DOHH2 (cell line): ENCODE results near the gene DNAH2.

Experiments
- CTCF ChIP-seq: fragments of 200-600 bp; sonication (generic); IDR thresholded peaks from one replicate; pipeline ENCODE4 v1.5.1; 2014; ENCODE audit warnings: antibody characterized with exemption, mild to moderate bottlenecking, low read depth, low read length; ENCODE audit not compliant: poor library complexity, severe bottlenecking
- EZH2phosphoT487 ChIP-seq: fragments of 200-600 bp; sonication (generic); IDR thresholded peaks from 2 replicates; pipeline ENCODE4 v1.6.1; 2017; ENCODE audit warnings: borderline replicate concordance, mild to moderate bottlenecking, antibody characterized with exemption, low read length, moderate library complexity, mixed read lengths

GRCh38 chr17:7687908-7688807, 29.4 kb upstream of the DNAH2 start, which contains the start of gene WRAP53:
- TF ChIP-seq CTCF, result peak; percentile 99
- no peak for TF ChIP-seq EZH2phosphoT487
